ENCODE results near the gene EML6. TPM values are rescaled to one million over a fixed set of nuclear protein-coding genes. Genes with fewer than 3 reads are reported as not detected.

The EML6 gene
- polyA plus RNA-seq, 5 donors: 0.75 to 2.2 (median 1.6) TPM

- DNase-seq: no peak
Measured at GRCh38 chr2:54797307-54797706, 73.8 kb downstream of the EML6 start.

- DNase-seq: no peak
Measured at GRCh38 chr2:54801352-54801751, 77.9 kb downstream of the EML6 start.

GRCh38 chr2:54803783-54804751, 80.6 kb downstream of the EML6 start:
- DNase-seq: no peak

GRCh38 chr2:54805255-54805654, 81.8 kb downstream of the EML6 start:
- DNase-seq: no peak

- no peak for DNase-seq
Measured at GRCh38 chr2:54806975-54807374, 83.5 kb downstream of the EML6 start.

GRCh38 chr2:54808661-54809060, 85.2 kb downstream of the EML6 start:
- no peak for DNase-seq

GRCh38 chr2:54809819-54810218, 86.4 kb downstream of the EML6 start:
- no peak for DNase-seq

- no peak for DNase-seq
Measured at GRCh38 chr2:54810246-54810645, 86.8 kb downstream of the EML6 start.

GRCh38 chr2:54813584-54813983, 90.1 kb downstream of the EML6 start:
- no peak for DNase-seq

GRCh38 chr2:54814389-54815147, 91.1 kb downstream of the EML6 start:
- DNase-seq: no peak

GRCh38 chr2:54815148-54815539, 91.7 kb downstream of the EML6 start:
- no peak for DNase-seq

- no peak for DNase-seq
Measured at GRCh38 chr2:54818226-54818625, 94.8 kb downstream of the EML6 start.

GRCh38 chr2:54820558-54820957, 97.1 kb downstream of the EML6 start:
- DNase-seq: no peak

- DNase-seq: no peak
Measured at GRCh38 chr2:54824567-54824966, 101.1 kb downstream of the EML6 start.

GRCh38 chr2:54830546-54830945, 107.1 kb downstream of the EML6 start:
- DNase-seq: no peak

- no peak for DNase-seq
Measured at GRCh38 chr2:54831480-54831879, 108.0 kb downstream of the EML6 start.

- DNase-seq: no peak
Measured at GRCh38 chr2:54834721-54835120, 111.3 kb downstream of the EML6 start.

GRCh38 chr2:54836477-54836876, 113.0 kb downstream of the EML6 start:
- DNase-seq: no peak

- DNase-seq: peak; percentile 35 to 46
Measured at GRCh38 chr2:54838585-54839035, 115.1 kb downstream of the EML6 start.

- peak in 1 of 2 donors; percentile 4 for DNase-seq
Measured at GRCh38 chr2:54839461-54840255, 116.2 kb downstream of the EML6 start.

GRCh38 chr2:54840559-54841468, 117.4 kb downstream of the EML6 start:
- no peak for DNase-seq
